GM12878 (cell line): Measurements from ENCODE around the gene HMGCR.

Source experiments
- ATF7 ChIP-seq: fragments of 450-650 bp; IDR thresholded peaks from 2 replicates; pipeline ENCODE4 v1.6.1; 2016; ENCODE audit warnings: low read depth, mild to moderate bottlenecking
- BCL11A ChIP-seq: IDR thresholded peaks from 2 replicates; pipeline ENCODE4 v1.6.1; 2011; ENCODE audit warnings: low read depth, low read length
- CBX3 ChIP-seq: fragments of 200-600 bp; sonication (generic); IDR thresholded peaks from 2 replicates; pipeline ENCODE4 v1.6.1; 2016; ENCODE audit warnings: low read depth, borderline replicate concordance
- CREM ChIP-seq: IDR thresholded peaks from 2 replicates; pipeline ENCODE4 v1.6.1; 2014; ENCODE audit warnings: antibody characterized with exemption, low read depth
- CTCF ChIP-seq, 3 experiments: IDR thresholded peaks in 2 of 3; conservative IDR thresholded peaks in 1 of 3; 2 replicates each; pipeline ENCODE4 v1.5.1; 2011; ENCODE audit warnings: low read depth in 3 of 3, low read length in 3 of 3, mild to moderate bottlenecking in 3 of 3, control low read depth in 2 of 3, moderate library complexity in 2 of 3, inconsistent platforms in 1 of 3, mixed read lengths in 1 of 3; ENCODE audit not compliant: control insufficient read depth in 2 of 3, insufficient read depth in 1 of 3; ENCODE audit errors: extremely low read depth in 1 of 3
- EZH2 ChIP-seq: IDR thresholded peaks from 2 replicates; pipeline ENCODE4 v1.6.1; 2012; ENCODE audit warnings: low read depth, mild to moderate bottlenecking, control low read depth, inconsistent platforms, low read length, borderline replicate concordance; ENCODE audit not compliant: control insufficient read depth
- HDAC2 ChIP-seq: fragments of 200-600 bp; sonication (generic); IDR thresholded peaks from 2 replicates; pipeline ENCODE4 v1.6.1; 2017
- JUND ChIP-seq: IDR thresholded peaks from 2 replicates; pipeline ENCODE4 v1.6.1; 2012; ENCODE audit warnings: low read depth, mild to moderate bottlenecking, low read length, improper control_type of control experiment, moderate library complexity
- POLR2A ChIP-seq: IDR thresholded peaks from 2 replicates; pipeline ENCODE4 v1.6.1; 2011; ENCODE audit warnings: low read depth, mild to moderate bottlenecking, low read length
- POLR2AphosphoS5 ChIP-seq: IDR thresholded peaks from 2 replicates; pipeline ENCODE4 v1.6.1; 2011; ENCODE audit warnings: mild to moderate bottlenecking, low read length, inconsistent platforms
- RAD21 ChIP-seq: IDR thresholded peaks from 2 replicates; pipeline ENCODE4 v1.6.1; 2011; ENCODE audit warnings: mild to moderate bottlenecking, low read depth, low read length, moderate library complexity; ENCODE audit not compliant: insufficient read depth
- RFX5 ChIP-seq: IDR thresholded peaks from 2 replicates; pipeline ENCODE4 v1.6.1; 2011; ENCODE audit warnings: low read depth, low read length, improper control_type of control experiment
- TAF1 ChIP-seq: IDR thresholded peaks from 2 replicates; pipeline ENCODE4 v1.6.1; 2011; ENCODE audit warnings: mild to moderate bottlenecking, low read depth, low read length, borderline replicate concordance

DNA sequence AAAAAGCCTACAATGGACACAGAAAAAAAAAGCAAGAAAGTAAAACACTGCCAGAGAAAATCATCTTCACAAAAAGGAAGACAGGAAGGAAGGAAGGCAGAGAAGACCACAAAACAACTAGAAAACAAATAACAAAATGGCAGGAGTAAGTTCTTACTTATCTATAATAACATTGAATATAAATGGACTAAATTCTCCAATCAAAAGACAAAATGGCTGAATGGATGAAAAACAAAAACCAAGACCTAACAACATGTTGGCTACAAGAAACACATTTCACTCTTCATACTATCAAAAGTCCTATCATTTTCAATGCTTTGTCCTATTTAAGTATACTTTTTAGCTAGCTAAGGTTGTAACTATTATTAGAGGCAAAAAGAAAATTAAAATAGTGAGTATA, 36.9 kb upstream of the HMGCR start:
- TF ChIP-seq CTCF (IDR thresholded peaks at IDR 0.05 in 2 of 3, conservative IDR thresholded peaks at IDR 0.05 in 1 of 3; ENCODE audit: control insufficient read depth in 2 of 3, extremely low read depth in 1 of 3, insufficient read depth in 1 of 3, low read depth in 3 of 3, low read length in 3 of 3): no peak
- no peak for TF ChIP-seq RFX5
- no peak for TF ChIP-seq EZH2
- TF ChIP-seq RAD21: no peak
- TF ChIP-seq ATF7: no peak
- no peak for TF ChIP-seq CREM
- no peak for TF ChIP-seq BCL11A
- TF ChIP-seq HDAC2: no peak
- TF ChIP-seq JUND: no peak
- no peak for TF ChIP-seq POLR2A
- TF ChIP-seq CBX3: no peak
- no peak for TF ChIP-seq TAF1
- no peak for TF ChIP-seq POLR2AphosphoS5
